Activated naive CD8-positive, alpha-beta T cell treated with anti-CD3 and anti-CD28 coated beads for 36 hours (primary cell): ENCODE results near the gene FNDC1. TPM values are rescaled to one million over a fixed set of nuclear protein-coding genes. Genes with fewer than 3 reads are reported as not detected.

Experiments
- DNase-seq: peaks from one replicate; pipeline ENCODE4 v3.0.0; 2021
- H3K27ac Mint-ChIP-seq: one replicate; pipeline ENCODE4 v1.8.0; 2022; ENCODE audit warnings: mild to moderate bottlenecking, moderate library complexity, mixed read lengths
- H3K27me3 Mint-ChIP-seq: one replicate; pipeline ENCODE4 v1.8.0; 2022; ENCODE audit warnings: mild to moderate bottlenecking, mixed read lengths
- H3K36me3 Mint-ChIP-seq: one replicate; pipeline ENCODE4 v1.8.0; 2021; ENCODE audit warnings: mild to moderate bottlenecking, mixed read lengths
- H3K4me1 Mint-ChIP-seq: one replicate; pipeline ENCODE4 v1.8.0; 2021; ENCODE audit warnings: mixed read lengths
- H3K4me3 Mint-ChIP-seq: one replicate; pipeline ENCODE4 v1.8.0; 2022; ENCODE audit warnings: mild to moderate bottlenecking, moderate library complexity, mixed read lengths
- H3K9me3 Mint-ChIP-seq: one replicate; pipeline ENCODE4 v1.8.0; 2022; ENCODE audit warnings: mixed read lengths
- total RNA-seq, 2 experiments: library from RNA; stranded (reverse); gene quantifications; one replicate each; pipeline ENCODE4 v1.2.3, GENCODE V29; 2021

Gene FNDC1
- total RNA-seq, 2 experiments from 2014 or later: 0.04 TPM; not detected in 1

GRCh38 chr6:159212525-159213280, 43.5 kb downstream of the FNDC1 start:
- no peak overlapping the region for H3K27ac Mint-ChIP-seq
- H3K36me3 Mint-ChIP-seq: no peaks in the 10 kb centered on the region
- no peak for DNase-seq
- no peaks in the 10 kb centered on the region for H3K9me3 Mint-ChIP-seq
- no peaks in the 10 kb centered on the region for H3K4me1 Mint-ChIP-seq
- H3K27me3 Mint-ChIP-seq: no peaks in the 10 kb centered on the region
- H3K4me3 Mint-ChIP-seq: no peak overlapping the region

- Mint-ChIP-seq H3K27ac (no peak overlapping the region), H3K4me1 (no peaks in the 10 kb centered on the region), H3K9me3 (no peaks in the 10 kb centered on the region), H3K27me3 (no peaks in the 10 kb centered on the region), H3K4me3 (no peak overlapping the region), H3K36me3 (no peaks in the 10 kb centered on the region)
- DNase-seq: no peak
Measured at GRCh38 chr6:159213405-159213804, 44.2 kb downstream of the FNDC1 start.

GRCh38 chr6:159214281-159214680, 45.1 kb downstream of the FNDC1 start:
- no peak for DNase-seq
- H3K36me3 Mint-ChIP-seq: no peaks in the 10 kb centered on the region
- no peaks in the 10 kb centered on the region for H3K4me1 Mint-ChIP-seq
- no peaks in the 10 kb centered on the region for H3K27me3 Mint-ChIP-seq
- no peaks in the 10 kb centered on the region for H3K9me3 Mint-ChIP-seq
- no peak overlapping the region for H3K4me3 Mint-ChIP-seq
- H3K27ac Mint-ChIP-seq: no peak overlapping the region

GRCh38 chr6:159217595-159218275, 48.5 kb downstream of the FNDC1 start:
- H3K4me3 Mint-ChIP-seq: no peak overlapping the region
- H3K27me3 Mint-ChIP-seq: peaks cover 11% of the 10 kb centered on the region
- H3K27ac Mint-ChIP-seq: no peak overlapping the region
- no peaks in the 10 kb centered on the region for H3K4me1 Mint-ChIP-seq
- no peaks in the 10 kb centered on the region for H3K36me3 Mint-ChIP-seq
- peak; percentile 14 for DNase-seq
- H3K9me3 Mint-ChIP-seq: no peaks in the 10 kb centered on the region

GRCh38 chr6:159220093-159220492, 50.9 kb downstream of the FNDC1 start:
- Mint-ChIP-seq H3K27me3 (peaks cover 11% of the 10 kb centered on the region), H3K9me3 (no peaks in the 10 kb centered on the region), H3K27ac (no peak overlapping the region), H3K36me3 (no peaks in the 10 kb centered on the region), H3K4me3 (no peak overlapping the region), H3K4me1 (no peaks in the 10 kb centered on the region)
- DNase-seq: no peak

GRCh38 chr6:159221486-159222170, 52.4 kb downstream of the FNDC1 start:
- Mint-ChIP-seq H3K27ac (no peak overlapping the region), H3K36me3 (no peaks in the 10 kb centered on the region), H3K9me3 (no peaks in the 10 kb centered on the region), H3K27me3 (peaks cover 11% of the 10 kb centered on the region), H3K4me1 (no peaks in the 10 kb centered on the region), H3K4me3 (no peak overlapping the region)
- no peak for DNase-seq

GRCh38 chr6:159224452-159224851, 55.3 kb downstream of the FNDC1 start:
- Mint-ChIP-seq H3K36me3 (no peaks in the 10 kb centered on the region), H3K27me3 (peaks cover 17% of the 10 kb centered on the region)

GRCh38 chr6:159229651-159230051, 60.5 kb downstream of the FNDC1 start:
- Mint-ChIP-seq H3K4me1 (peaks cover 2% of the 10 kb centered on the region), H3K27ac (no peak overlapping the region), H3K27me3 (peaks cover 38% of the 10 kb centered on the region), H3K9me3 (no peaks in the 10 kb centered on the region), H3K36me3 (no peaks in the 10 kb centered on the region), H3K4me3 (no peak overlapping the region)
- DNase-seq: no peak

More at GRCh38 chr6:159224452-159224851, 55.3 kb downstream of the FNDC1 start:
- H3K4me1 Mint-ChIP-seq: no peaks in the 10 kb centered on the region
- no peak for DNase-seq
- H3K4me3 Mint-ChIP-seq: no peak overlapping the region
- no peaks in the 10 kb centered on the region for H3K9me3 Mint-ChIP-seq
- no peak overlapping the region for H3K27ac Mint-ChIP-seq

- Mint-ChIP-seq H3K9me3 (no peaks in the 10 kb centered on the region), H3K27me3 (peaks cover 54% of the 10 kb centered on the region), H3K36me3 (no peaks in the 10 kb centered on the region), H3K4me3 (no peak overlapping the region), H3K27ac (no peak overlapping the region), H3K4me1 (peaks cover 2% of the 10 kb centered on the region)
- DNase-seq: no peak
Measured at GRCh38 chr6:159232106-159232645, 63.0 kb downstream of the FNDC1 start.

GRCh38 chr6:159232751-159233150, 63.6 kb downstream of the FNDC1 start:
- H3K4me3 Mint-ChIP-seq: no peak overlapping the region
- peaks cover 2% of the 10 kb centered on the region for H3K4me1 Mint-ChIP-seq
- H3K27ac Mint-ChIP-seq: no peak overlapping the region
- no peaks in the 10 kb centered on the region for H3K9me3 Mint-ChIP-seq
- no peak for DNase-seq
- no peaks in the 10 kb centered on the region for H3K36me3 Mint-ChIP-seq
- peaks cover 52% of the 10 kb centered on the region for H3K27me3 Mint-ChIP-seq

GRCh38 chr6:159233365-159234101, 64.3 kb downstream of the FNDC1 start:
- Mint-ChIP-seq H3K4me1 (peaks cover 2% of the 10 kb centered on the region), H3K27me3 (peaks cover 53% of the 10 kb centered on the region), H3K27ac (no peak overlapping the region), H3K4me3 (no peak overlapping the region), H3K9me3 (no peaks in the 10 kb centered on the region), H3K36me3 (no peaks in the 10 kb centered on the region)
- DNase-seq: no peak

- no peak for DNase-seq
- Mint-ChIP-seq H3K36me3 (no peaks in the 10 kb centered on the region), H3K4me1 (peaks cover 2% of the 10 kb centered on the region), H3K4me3 (no peak overlapping the region), H3K27ac (no peak overlapping the region), H3K9me3 (no peaks in the 10 kb centered on the region), H3K27me3 (peaks cover 56% of the 10 kb centered on the region)
Measured at GRCh38 chr6:159234102-159234553, 64.9 kb downstream of the FNDC1 start.

- peaks cover 2% of the 10 kb centered on the region for H3K4me1 Mint-ChIP-seq
- no peaks in the 10 kb centered on the region for H3K36me3 Mint-ChIP-seq
- peaks cover 40% of the 10 kb centered on the region for H3K27me3 Mint-ChIP-seq
- no peak overlapping the region for H3K27ac Mint-ChIP-seq
- no peaks in the 10 kb centered on the region for H3K9me3 Mint-ChIP-seq
- H3K4me3 Mint-ChIP-seq: no peak overlapping the region
- no peak for DNase-seq
Measured at GRCh38 chr6:159238920-159239558, 69.8 kb downstream of the FNDC1 start.

- DNase-seq: no peak
- Mint-ChIP-seq H3K4me3 (no peak overlapping the region), H3K27ac (no peak overlapping the region), H3K27me3 (peaks cover 6% of the 10 kb centered on the region), H3K4me1 (no peaks in the 10 kb centered on the region), H3K36me3 (no peaks in the 10 kb centered on the region), H3K9me3 (peaks cover 5% of the 10 kb centered on the region)
Measured at GRCh38 chr6:159249128-159249527, 79.9 kb downstream of the FNDC1 start.
